IMR-90 (cell line): ENCODE data around the gene NIPA2. TPM values are rescaled to one million over a fixed set of nuclear protein-coding genes. Genes with fewer than 3 reads are reported as not detected.

ENCODE experiments used
- ATAC-seq: fragments of 200-7000 bp; cut with Tn5 transposase; 2 replicates; pipeline ENCODE4 v1.9.1; 2020; ENCODE audit warnings: low read depth, mild to moderate bottlenecking, moderate library complexity
- BruUV-seq: library from RNA; stranded (reverse); fragments of 400-500 nt; replicated peaks from 2 replicates; lab custom pipeline; 2021; lab: Mats Ljungman, UMichigan
- CTCF ChIA-PET: fragments of 300-600 bp; formaldehyde crosslinking; extraction: SDS; loops from one replicate; lab custom pipeline; 2021; ENCODE audit warnings: antibody characterized with exemption; lab: Yijun Ruan, JAX
- POLR2A ChIA-PET: fragments of 300-600 bp; sonication (Branson Sonifier 250); formaldehyde crosslinking; loops from one replicate; lab custom pipeline; 2022; ENCODE audit warnings: antibody characterized with exemption; ENCODE audit not compliant: unreplicated experiment; lab: Charles Lee
- DNase-seq: peaks from one replicate; pipeline ENCODE4 v3.0.0; 2013
- H2AFZ ChIP-seq: replicated peaks from 2 replicates; pipeline ENCODE3; 2013; ENCODE audit warnings: low read length, mild to moderate bottlenecking; ENCODE audit not compliant: poor library complexity
- H2AK5ac ChIP-seq: 2 replicates; pipeline ENCODE4 v1.6.1; 2013; ENCODE audit warnings: low read depth, low read length, inconsistent platforms
- H2AK9ac ChIP-seq: replicated peaks from 2 replicates; pipeline ENCODE3; 2013; ENCODE audit warnings: mild to moderate bottlenecking, low read depth, low read length, moderate library complexity; ENCODE audit not compliant: poor library complexity
- H2BK120ac ChIP-seq: 2 replicates; pipeline ENCODE4 v1.6.1; 2013; ENCODE audit warnings: low read depth, low read length, inconsistent platforms
- H2BK15ac ChIP-seq: 3 replicates; pipeline ENCODE4 v1.6.1; 2013; ENCODE audit warnings: low read depth, low read length, inconsistent platforms
- H2BK20ac ChIP-seq: 2 replicates; pipeline ENCODE4 v1.6.1; 2013; ENCODE audit warnings: low read depth, mild to moderate bottlenecking, inconsistent platforms, low read length, moderate library complexity
- H2BK5ac ChIP-seq: 2 replicates; pipeline ENCODE4 v1.6.1; 2013; ENCODE audit warnings: mild to moderate bottlenecking, low read depth, low read length, inconsistent platforms; ENCODE audit not compliant: poor library complexity, severe bottlenecking
- H3K14ac ChIP-seq: replicated peaks from 2 replicates; pipeline ENCODE4 v1.6.1; 2013; ENCODE audit warnings: low read depth, low read length, inconsistent platforms
- H3K18ac ChIP-seq: 2 replicates; pipeline ENCODE4 v1.6.1; 2013; ENCODE audit warnings: low read depth, low read length, control low read depth
- H3K23ac ChIP-seq: 2 replicates; pipeline ENCODE4 v1.6.1; 2013; ENCODE audit warnings: low read depth, low read length, inconsistent platforms
- H3K27ac ChIP-seq: 2 replicates; pipeline ENCODE4 v1.5.1; 2013; ENCODE audit warnings: mild to moderate bottlenecking, control low read depth, low read length; ENCODE audit not compliant: insufficient read depth
- H3K27me3 ChIP-seq: 2 replicates; pipeline ENCODE4 v1.6.1; 2013; ENCODE audit warnings: low read length; ENCODE audit not compliant: control insufficient read depth, insufficient read depth
- H3K36me3 ChIP-seq: 2 replicates; pipeline ENCODE4 v1.6.1; 2013; ENCODE audit warnings: low read length, mixed read lengths; ENCODE audit not compliant: control insufficient read depth, insufficient read depth
- H3K4ac ChIP-seq: 2 replicates; pipeline ENCODE4 v1.6.1; 2013; ENCODE audit warnings: low read depth, low read length, inconsistent platforms
- H3K4me1 ChIP-seq: 2 replicates; pipeline ENCODE4 v1.6.1; 2013; ENCODE audit warnings: low read length, mixed read lengths; ENCODE audit not compliant: control insufficient read depth, insufficient read depth
- H3K4me2 ChIP-seq: 2 replicates; pipeline ENCODE4 v1.6.1; 2013; ENCODE audit warnings: low read depth, mild to moderate bottlenecking, control low read depth, low read length, moderate library complexity
- H3K4me3 ChIP-seq: 2 replicates; pipeline ENCODE4 v1.5.1; 2013; ENCODE audit warnings: low read depth, mild to moderate bottlenecking, control low read depth, low read length, moderate library complexity; ENCODE audit not compliant: insufficient read depth
- H3K56ac ChIP-seq: 2 replicates; pipeline ENCODE4 v1.6.1; 2013; ENCODE audit warnings: low read length, inconsistent platforms; ENCODE audit not compliant: insufficient read depth; ENCODE audit errors: extremely low read depth
- H3K79me1 ChIP-seq, 2 experiments: 2 replicates each; pipeline ENCODE4 v1.6.1; 2013; ENCODE audit warnings: low read length in 2 of 2, inconsistent platforms in 1 of 2, low read depth in 1 of 2
- H3K9ac ChIP-seq: 2 replicates; pipeline ENCODE4 v1.6.1; 2013; ENCODE audit warnings: low read depth, low read length, control low read depth
- H3K9me1 ChIP-seq: 2 replicates; pipeline ENCODE4 v1.6.1; 2013; ENCODE audit warnings: low read length, inconsistent platforms; ENCODE audit not compliant: insufficient read depth
- H3K9me3 ChIP-seq: 2 replicates; pipeline ENCODE4 v1.6.1; 2013; ENCODE audit warnings: low read length; ENCODE audit not compliant: control insufficient read depth, insufficient read depth
- H4K20me1 ChIP-seq: 2 replicates; pipeline ENCODE4 v1.6.1; 2013; ENCODE audit warnings: low read length, inconsistent platforms; ENCODE audit not compliant: insufficient read depth
- H4K5ac ChIP-seq: 2 replicates; pipeline ENCODE4 v1.6.1; 2013; ENCODE audit warnings: mild to moderate bottlenecking, low read depth, low read length, control low read depth
- H4K8ac ChIP-seq, 2 experiments: 2 replicates each; pipeline ENCODE4 v1.6.1; 2013; ENCODE audit warnings: low read depth in 2 of 2, low read length in 2 of 2, control low read depth in 1 of 2, inconsistent platforms in 1 of 2
- H4K91ac ChIP-seq: 2 replicates; pipeline ENCODE4 v1.6.1; 2013; ENCODE audit warnings: low read depth, low read length, inconsistent platforms; ENCODE audit not compliant: insufficient read depth
- CEBPB ChIP-seq: IDR thresholded peaks from 2 replicates; pipeline ENCODE4 v1.6.1; 2012; ENCODE audit warnings: low read depth, low read length, improper control_type of control experiment
- MAZ ChIP-seq: IDR thresholded peaks from 2 replicates; pipeline ENCODE4 v1.6.1; 2012; ENCODE audit warnings: low read depth, mild to moderate bottlenecking, low read length, improper control_type of control experiment, moderate library complexity, borderline replicate concordance
- SMC3 ChIP-seq: fragments of 150-350 bp; IDR thresholded peaks from 2 replicates; pipeline ENCODE4 v1.6.1; 2016; ENCODE audit warnings: low read depth, mild to moderate bottlenecking, antibody characterized with exemption, low read length, moderate library complexity
- WGBS, 2 experiments: methylation state at CpG; one replicate each; pipeline versions ENCODE4 v1.1.5 to v1.1.7; 2013; ENCODE audit warnings: missing lambda C conversion rate in 2 of 2; ENCODE audit not compliant: insufficient read length in 1 of 2; ENCODE audit errors: extremely low coverage in 2 of 2; 5-methylcytosine and 5-hydroxymethylcytosine counted together
- dilution Hi-C: fragments of 300-500 bp; cut with HindIII; formaldehyde crosslinking; loops from one replicate; pipeline ENCODE4 v1.14.3; 2018; ENCODE audit warnings: low sequenced_read_pairs; ENCODE audit not compliant: unreplicated experiment
- in situ Hi-C: fragments of 300-500 bp; cut with MboI; formaldehyde crosslinking; loops from 3 replicates; pipeline ENCODE4 v1.14.3; 2019; ENCODE audit warnings: low sequenced_read_pairs, inconsistent platforms, mixed read lengths
- intact Hi-C: fragments of 100-400 bp; cut with micrococcal nuclease; formaldehyde crosslinking; loops from 2 replicates; pipeline ENCODE4 v1.10.0; 2022
- polyA plus RNA-seq, 3 experiments: library from polyadenylated mRNA; depleted of rRNA; stranded (reverse); fragments of >200 nt; gene quantifications; 2 replicates each; pipeline ENCODE4 v1.2.3, GENCODE V29; 2012; ENCODE audit warnings: low replicate concordance in 1 of 3
- total RNA-seq: library from RNA; depleted of rRNA; stranded (reverse); fragments of >200 nt; gene quantifications from 2 replicates; pipeline ENCODE4 v1.2.3, GENCODE V29; 2012

The NIPA2 gene
- total and polyA plus RNA-seq, 2 of the 4 experiments (the other 2 are of a cell fraction): 33.0 to 38.0 TPM

DNA sequence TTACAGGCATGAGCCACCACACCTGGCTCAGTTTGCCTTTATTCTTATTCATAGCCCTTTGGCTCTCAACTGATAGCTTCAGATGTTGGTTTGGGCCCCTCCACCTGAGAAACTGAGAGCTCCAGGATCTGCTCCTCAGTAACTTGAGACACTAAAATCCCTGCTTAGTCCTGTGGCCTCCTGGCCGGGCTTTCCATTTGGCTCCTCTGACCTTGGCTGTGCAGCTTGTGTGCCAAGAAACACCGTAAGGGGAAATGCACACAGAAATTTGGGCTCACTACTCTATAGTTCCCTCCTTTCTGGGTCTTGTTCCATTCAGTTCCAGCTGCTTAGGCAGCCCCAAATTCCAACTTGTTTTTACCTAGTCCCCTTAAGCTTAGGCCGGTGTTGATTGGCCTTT is 24.9 kb downstream of the NIPA2 start:
- Histone ChIP-seq H4K91ac (no peak overlapping the region), H3K4me3 (no peak overlapping the region), H3K18ac (no peak overlapping the region), H2BK20ac (no peak overlapping the region), H2AK9ac (no peak overlapping the region), H2BK15ac (no peak overlapping the region), H4K5ac (no peak overlapping the region), H2BK120ac (no peak overlapping the region), H3K27me3 (no peaks in the 10 kb centered on the region), H4K8ac (no peak overlapping the region), H3K4me2 (no peak overlapping the region), H3K4me1 (no peaks in the 10 kb centered on the region), H3K79me1 (peaks cover 14 to 28% of the 10 kb centered on the region in 2 experiments), H3K23ac (no peak overlapping the region), H3K9me1 (no peaks in the 10 kb centered on the region), H3K9me3 (no peaks in the 10 kb centered on the region), H2AK5ac (no peak overlapping the region), H2AFZ (no peak overlapping the region), H3K4ac (no peak overlapping the region), H3K56ac (no peak overlapping the region), H3K36me3 (peaks cover 41% of the 10 kb centered on the region), H3K14ac (no peak overlapping the region), H4K20me1 (peaks cover 15% of the 10 kb centered on the region), H3K9ac (no peak overlapping the region), H2BK5ac (no peak overlapping the region), H3K27ac (no peak overlapping the region)
- no peak for TF ChIP-seq SMC3
- TF ChIP-seq CEBPB: no peak
- no peak for TF ChIP-seq MAZ
- BruUV-seq: no TSS peak
- POLR2A ChIA-PET: no interaction called here
- DNase-seq: no peak
- intact Hi-C loops (no loop called here), in situ Hi-C loops (no loop called here), dilution Hi-C loops (no loop called here)
- WGBS, 2 experiments: 100% methylated on average over 2 of the region's 3 CpGs; no CpG with 5 or more reads in 1 of the 2 experiments
- CTCF ChIA-PET: interaction anchor here (0.6 kb wide), 1 partner anchor 83 kb away, joined by 4 read pairs; no protein-coding TSS in a partner anchor
- no peak for ATAC-seq
